A673 (cell line): ENCODE data around the gene FAM43A. TPM values are rescaled to one million over a fixed set of nuclear protein-coding genes. Genes with fewer than 3 reads are reported as not detected.

ENCODE experiments used
- BruUV-seq: library from RNA; stranded (reverse); fragments of 400-500 nt; replicated peaks from 2 replicates; lab custom pipeline; 2021; lab: Mats Ljungman, UMichigan
- CTCF ChIA-PET: fragments of 300-600 bp; sonication (Branson Sonifier 250); formaldehyde crosslinking; loops from one replicate; lab custom pipeline; 2022; ENCODE audit warnings: antibody characterized with exemption; lab: Charles Lee
- POLR2A ChIA-PET: fragments of 300-600 bp; sonication (Branson Sonifier 250); formaldehyde crosslinking; loops from one replicate; lab custom pipeline; 2022; ENCODE audit warnings: antibody characterized with exemption; ENCODE audit not compliant: low non-redundant PET; lab: Charles Lee
- DNase-seq: peaks from one replicate; pipeline ENCODE4 v3.0.0-alpha.2; 2015; ENCODE audit warnings: low spot score
- H3K27ac ChIP-seq: fragments of 200-600 bp; sonication (generic); 2 replicates; pipeline ENCODE4 v1.5.1; 2016; ENCODE audit warnings: mixed run types, low read depth, mild to moderate bottlenecking, mixed read lengths, antibody characterized with exemption, low read length; ENCODE audit not compliant: poor library complexity, severe bottlenecking
- H3K27me3 ChIP-seq: fragments of 200-600 bp; sonication (generic); replicated peaks from 2 replicates; pipeline ENCODE4 v1.6.1; 2017; ENCODE audit warnings: mixed run types, low read depth, mild to moderate bottlenecking, mixed read lengths, antibody characterized with exemption, low read length; ENCODE audit not compliant: insufficient read depth, poor library complexity
- H3K36me3 ChIP-seq: fragments of 200-600 bp; sonication (generic); 2 replicates; pipeline ENCODE4 v1.6.1; 2016; ENCODE audit warnings: mixed run types, mild to moderate bottlenecking, mixed read lengths, antibody characterized with exemption, low read length; ENCODE audit not compliant: insufficient read depth, poor library complexity, severe bottlenecking
- H3K4me1 ChIP-seq: fragments of 200-600 bp; sonication (generic); 2 replicates; pipeline ENCODE4 v1.6.1; 2017; ENCODE audit warnings: mixed run types, mild to moderate bottlenecking, mixed read lengths, antibody characterized with exemption, low read length; ENCODE audit not compliant: insufficient read depth, poor library complexity, severe bottlenecking
- H3K4me3 ChIP-seq: fragments of 200-600 bp; sonication (generic); 2 replicates; pipeline ENCODE4 v1.5.1; 2016; ENCODE audit warnings: low read depth, mixed run types, mild to moderate bottlenecking, mixed read lengths, low read length; ENCODE audit not compliant: poor library complexity, severe bottlenecking
- H3K9me3 ChIP-seq: fragments of 200-600 bp; sonication (generic); 2 replicates; pipeline ENCODE4 v1.6.1; 2016; ENCODE audit warnings: mixed run types, low read depth, mild to moderate bottlenecking, mixed read lengths, antibody characterized with exemption, low read length; ENCODE audit not compliant: poor library complexity, severe bottlenecking
- CTCF ChIP-seq: fragments of 300-800, 200-600 bp; sonication (generic); conservative IDR thresholded peaks from 2 replicates; pipeline ENCODE4 v1.5.1; 2017; ENCODE audit warnings: low read depth, mild to moderate bottlenecking, antibody characterized with exemption, low read length, moderate library complexity, mixed read lengths
- EZH2 ChIP-seq: fragments of 200-600 bp; sonication (generic); IDR thresholded peaks from 2 replicates; pipeline ENCODE4 v1.6.1; 2017; ENCODE audit warnings: borderline replicate concordance, low read depth, mild to moderate bottlenecking, mixed read lengths, antibody characterized with exemption, low read length; ENCODE audit not compliant: poor library complexity, severe bottlenecking
- intact Hi-C: fragments of 100-400 bp; cut with micrococcal nuclease; formaldehyde crosslinking; loops from one replicate; pipeline ENCODE4 v1.10.0; 2022; ENCODE audit not compliant: unreplicated experiment
- total RNA-seq: library from RNA; stranded (reverse); gene quantifications from 2 replicates; pipeline ENCODE4 v1.2.3, GENCODE V29; 2021

The FAM43A gene
- total RNA-seq, 1 experiment from 2014 or later, result 38.7 TPM

- no peak overlapping the region for H3K27ac ChIP-seq
- BruUV-seq, result no TSS peak
- ChIA-PET POLR2A (no interaction called here), CTCF (no interaction called here)
- no peak overlapping the region for H3K4me3 ChIP-seq
- no peaks in the 10 kb centered on the region for H3K36me3 ChIP-seq
- TF ChIP-seq CTCF (no peak), EZH2 (no peak)
- no peaks in the 10 kb centered on the region for H3K9me3 ChIP-seq
- no peaks in the 10 kb centered on the region for H3K27me3 ChIP-seq
- H3K4me1 ChIP-seq, result peaks cover 17% of the 10 kb centered on the region
- intact Hi-C loops, result loop anchor here (5.0 kb wide), 1 partner anchor 849 kb away; no protein-coding TSS in a partner anchor
- no peak for DNase-seq
Measured at GRCh38 chr3:194673761-194674160, 11.9 kb upstream of the FAM43A start.

GRCh38 chr3:194675081-194675640, 10.5 kb upstream of the FAM43A start:
- no peak overlapping the region for H3K27ac ChIP-seq

GRCh38 chr3:194675680-194676079, 10.0 kb upstream of the FAM43A start:
- no peaks in the 10 kb centered on the region for H3K9me3 ChIP-seq
- H3K27ac ChIP-seq, result no peak overlapping the region
- intact Hi-C loops, result no loop called here
- H3K4me3 ChIP-seq, result no peak overlapping the region
- TF ChIP-seq EZH2, result no peak
- TF ChIP-seq CTCF, result no peak
- ChIA-PET POLR2A (no interaction called here), CTCF (interaction anchor here (1.3 kb wide), 1 partner anchor 12 kb away, joined by 4 read pairs; no protein-coding TSS in a partner anchor)
- H3K27me3 ChIP-seq, result no peaks in the 10 kb centered on the region
- DNase-seq, result no peak
- BruUV-seq, result no TSS peak
- H3K36me3 ChIP-seq, result no peaks in the 10 kb centered on the region
- H3K4me1 ChIP-seq, result peaks cover 17% of the 10 kb centered on the region

More at GRCh38 chr3:194675081-194675640, 10.5 kb upstream of the FAM43A start:
- no peak overlapping the region for H3K4me3 ChIP-seq
- H3K36me3 ChIP-seq, result no peaks in the 10 kb centered on the region
- DNase-seq, result no peak
- H3K9me3 ChIP-seq, result no peaks in the 10 kb centered on the region
- peaks cover 17% of the 10 kb centered on the region for H3K4me1 ChIP-seq
- ChIA-PET POLR2A (interaction anchor here (0.5 kb wide), 1 partner anchor 11 kb away, joined by 3 read pairs; the partner anchor contains the start of gene FAM43A), CTCF (interaction anchor here (1.3 kb wide), 1 partner anchor 13 kb away, joined by 4 read pairs; no protein-coding TSS in a partner anchor)
- intact Hi-C loops, result no loop called here
- no peaks in the 10 kb centered on the region for H3K27me3 ChIP-seq
- BruUV-seq, result no TSS peak
- TF ChIP-seq EZH2 (no peak), CTCF (no peak)
